Measurements from ENCODE around the gene H6PD.

Gene H6PD

GRCh38 chr1:9300573-9300972 is 66.0 kb downstream of the H6PD start:
- DNase-seq = no peak

GRCh38 chr1:9302745-9303524 is 68.4 kb downstream of the H6PD start:
- peak; percentile 49 for DNase-seq

GRCh38 chr1:9303916-9304315 is 69.3 kb downstream of the H6PD start:
- DNase-seq = no peak

- no peak for DNase-seq
These were observed 70.6 kb downstream of the H6PD start for GRCh38 chr1:9305216-9305615.

- DNase-seq = no peak
These were observed 71.4 kb downstream of the H6PD start for GRCh38 chr1:9306006-9306405.

- no peak for DNase-seq
These were observed 72.7 kb downstream of the H6PD start for GRCh38 chr1:9307303-9307702.

GRCh38 chr1:9308236-9308785 is 73.7 kb downstream of the H6PD start:
- no peak for DNase-seq

GRCh38 chr1:9309080-9309479 is 74.5 kb downstream of the H6PD start:
- no peak for DNase-seq

GRCh38 chr1:9309991-9310390 is 75.4 kb downstream of the H6PD start:
- no peak for DNase-seq

- no peak for DNase-seq
These were observed 76.5 kb downstream of the H6PD start for GRCh38 chr1:9311029-9311428.

GRCh38 chr1:9311479-9311878 is 76.9 kb downstream of the H6PD start:
- no peak for DNase-seq

GRCh38 chr1:9312168-9312720 is 77.7 kb downstream of the H6PD start:
- no peak for DNase-seq

- DNase-seq = no peak
These were observed 79.0 kb downstream of the H6PD start for GRCh38 chr1:9313576-9313975.

- DNase-seq = no peak
These were observed 79.5 kb downstream of the H6PD start for GRCh38 chr1:9314111-9314510.

- no peak for DNase-seq
These were observed 80.3 kb downstream of the H6PD start for GRCh38 chr1:9314711-9315379.

GRCh38 chr1:9315411-9316079 is 81.0 kb downstream of the H6PD start:
- no peak for DNase-seq

GRCh38 chr1:9316080-9316444 is 81.5 kb downstream of the H6PD start:
- no peak for DNase-seq

GRCh38 chr1:9316512-9316911 is 81.9 kb downstream of the H6PD start:
- DNase-seq = no peak

GRCh38 chr1:9317072-9317471 is 82.5 kb downstream of the H6PD start:
- no peak for DNase-seq

GRCh38 chr1:9317591-9318417 is 83.2 kb downstream of the H6PD start:
- DNase-seq = peak; percentile 16

- DNase-seq = no peak
These were observed 84.7 kb downstream of the H6PD start for GRCh38 chr1:9319208-9319788.
